Heart left ventricle (tissue), 16 donors: ENCODE measurements around the gene MPST. TPM values are rescaled to one million over a fixed set of nuclear protein-coding genes. Genes with fewer than 3 reads are reported as not detected.

Source experiments
- ATAC-seq, 4 donors: fragments of 200-7000 bp; cut with Tn5 transposase; one replicate each; pipeline ENCODE4 v1.9.1; 2020 to 2022; ENCODE audit warnings: moderate library complexity in 4 of 4, mild to moderate bottlenecking in 3 of 4, moderate number of reproducible peaks in 1 of 4
- DNase-seq, 5 donors: peaks; one replicate each; pipeline ENCODE4 v3.0.0-alpha.2; 2020
- H3K27ac ChIP-seq, 12 donors: fragments of 200-600 bp; sonication (generic) in 4 of 12; one replicate each; pipeline versions ENCODE4 v1.5.0 to v1.8.0; 2016 to 2022; ENCODE audit warnings: mild to moderate bottlenecking in 2 of 12
- H3K27me3 ChIP-seq, 9 donors: fragments of 200-600 bp; sonication (generic) in 2 of 9; one replicate each; pipeline versions ENCODE4 v1.5.1 to v1.8.0; 2016 to 2022; ENCODE audit warnings: mild to moderate bottlenecking in 3 of 9
- H3K36me3 ChIP-seq, 9 donors: fragments of 200-600 bp; sonication (generic) in 2 of 9; one replicate each; pipeline versions ENCODE4 v1.5.0 to v1.8.0; 2018 to 2022; ENCODE audit warnings: mild to moderate bottlenecking in 2 of 9
- H3K4me1 ChIP-seq, 12 donors: fragments of 200-600 bp; sonication (generic) in 4 of 12; one replicate each; pipeline versions ENCODE4 v1.5.0 to v1.8.0; 2016 to 2022; ENCODE audit warnings: mild to moderate bottlenecking in 3 of 12
- H3K4me3 ChIP-seq, 12 donors: fragments of 200-600 bp; sonication (generic) in 4 of 12; one replicate each; pipeline versions ENCODE4 v1.5.0 to v1.8.0; 2017 to 2022; ENCODE audit warnings: mild to moderate bottlenecking in 9 of 12, moderate library complexity in 4 of 12
- H3K9me3 ChIP-seq, 12 donors: fragments of 200-600 bp; sonication (generic) in 4 of 12; one replicate each; pipeline versions ENCODE4 v1.5.0 to v1.8.0; 2016 to 2022; ENCODE audit warnings: mild to moderate bottlenecking in 1 of 12
- POLR2A ChIP-seq, 2 donors: fragments of 450-650 bp; IDR thresholded peaks; one replicate each; pipeline ENCODE4 v1.6.1; 2017; ENCODE audit warnings: antibody characterized with exemption in 2 of 2, mild to moderate bottlenecking in 2 of 2, moderate library complexity in 2 of 2
- WGBS, 4 donors: extraction: QIAGEN DNeasy Blood & Tissue Kit in 2 of 4; methylation state at CpG; one replicate each; pipeline versions ENCODE4 v1.1.5 to v1.1.7; 2013 to 2018; 5-methylcytosine and 5-hydroxymethylcytosine counted together
- intact Hi-C, 10 donors: fragments of 100-400 bp; cut with DNase I; formaldehyde crosslinking; loops; one replicate each; pipeline versions ENCODE4 v1.11.1 to v1.14.2; 2022
- polyA plus RNA-seq, 2 donors: library from polyadenylated mRNA; stranded (reverse); fragments of 200-250 nt; gene quantifications; one replicate each; pipeline ENCODE4 v1.2.3, GENCODE V29; 2013
- total RNA-seq, 9 donors: library from RNA; depleted of rRNA in 2 of 9; stranded (reverse); fragments of >200 nt in 2 of 9; fragmentation: NEBNext Ultra II Directional in 3 of 9; extraction: Animal tissue kit (Norgen Biotek cat#: 25700) in 3 of 9; gene quantifications; one replicate each; pipeline versions ENCODE4 v1.1.0 to v1.2.4, GENCODE V29; 2016 to 2023
- TF ChIP-seq, protein P1 (sequence below), 12 donors: fragments of 200-600 bp; sonication (generic) in 4 of 12; IDR thresholded peaks; one replicate each; pipeline versions ENCODE4 v1.5.0 to v1.8.0; 2018 to 2022; ENCODE audit warnings: antibody characterized with exemption in 12 of 12, mild to moderate bottlenecking in 5 of 12
- donor health status: ischemic (EF 13 %, LVEDD 7.1; RV severe dilation, severe dysfunction).
- donor health status: healthy with polysubstance abuse.
- donor health status: DM: no; HTN: yes; CAD: no.
- donor health status: DM: no; HTN: no; CAD: no.
- donor health status: ischemic (EF 25% LVEDD 6.9; RV normal size, moderate dysfunction).
- donor health status: ischemic (EF 25% LVEDD 5.7; RV mildly dilated, moderate dysfunction).
- donor health status: healthy.
- donor health status: DM: yes; HTN: yes; CAD: no.
- donor health status: ischemic (EF 35%, LVEDD 5.7; RV mildly dilated, moderate dysfunction).
- donor health status: nonischemic (EF 11% LVEDD 7.7; RV severe dilation, severe dysfunction).
- donor health status: DM: yes; HTN: yes; CAD: no.
- donor health status: PGD.
- donor health status: ischemic (EF 29% LVEDD 5.4; RV normal size, mild dysfunction).
- donor health status: nonischemic (EF 23%, LVEDD 6.1; RV moderate dilation, normal function).

The MPST gene
- total and polyA plus RNA-seq, 11 donors: 27.5 to 157 (median 59.9) TPM

DNA sequence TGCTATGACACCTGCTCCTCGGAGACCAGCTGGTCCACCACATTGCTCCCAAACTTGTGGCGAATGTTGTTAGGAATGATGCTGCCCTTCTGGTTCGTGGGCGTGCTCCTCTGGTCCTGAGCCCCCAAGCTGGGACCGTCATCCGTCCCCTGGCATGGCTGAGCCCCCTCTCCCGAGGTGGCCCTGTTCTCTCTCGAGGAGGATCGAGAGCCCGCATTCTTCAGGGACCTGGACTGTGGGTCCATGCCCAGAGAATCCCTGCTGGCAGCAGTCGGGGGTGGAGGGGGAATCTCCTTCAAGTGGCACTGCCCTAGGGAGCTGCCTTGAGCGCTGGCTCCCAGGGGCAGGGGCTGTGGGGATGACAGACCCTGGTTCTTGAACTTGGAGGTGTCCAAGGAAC is 17.7 kb upstream of the MPST start:
- Histone ChIP-seq H3K36me3 (no peaks in the 10 kb centered on the region), H3K4me3 (no peak overlapping the region), H3K27ac (no peak overlapping the region), H3K9me3 (peaks cover 0 to 5% (median 0%) of the 10 kb centered on the region in 12 donors), H3K4me1 (no peaks in the 10 kb centered on the region), H3K27me3 (no peaks in the 10 kb centered on the region)
- ATAC-seq (peak in 1 of 4 donors; percentile 14), DNase-seq (no peak)
- intact Hi-C loops: no loop called here
- WGBS, 4 donors: 86 to 88% (median 87%) methylated on average over 12 of the region's 12 CpGs
- TF ChIP-seq, protein P1, sequence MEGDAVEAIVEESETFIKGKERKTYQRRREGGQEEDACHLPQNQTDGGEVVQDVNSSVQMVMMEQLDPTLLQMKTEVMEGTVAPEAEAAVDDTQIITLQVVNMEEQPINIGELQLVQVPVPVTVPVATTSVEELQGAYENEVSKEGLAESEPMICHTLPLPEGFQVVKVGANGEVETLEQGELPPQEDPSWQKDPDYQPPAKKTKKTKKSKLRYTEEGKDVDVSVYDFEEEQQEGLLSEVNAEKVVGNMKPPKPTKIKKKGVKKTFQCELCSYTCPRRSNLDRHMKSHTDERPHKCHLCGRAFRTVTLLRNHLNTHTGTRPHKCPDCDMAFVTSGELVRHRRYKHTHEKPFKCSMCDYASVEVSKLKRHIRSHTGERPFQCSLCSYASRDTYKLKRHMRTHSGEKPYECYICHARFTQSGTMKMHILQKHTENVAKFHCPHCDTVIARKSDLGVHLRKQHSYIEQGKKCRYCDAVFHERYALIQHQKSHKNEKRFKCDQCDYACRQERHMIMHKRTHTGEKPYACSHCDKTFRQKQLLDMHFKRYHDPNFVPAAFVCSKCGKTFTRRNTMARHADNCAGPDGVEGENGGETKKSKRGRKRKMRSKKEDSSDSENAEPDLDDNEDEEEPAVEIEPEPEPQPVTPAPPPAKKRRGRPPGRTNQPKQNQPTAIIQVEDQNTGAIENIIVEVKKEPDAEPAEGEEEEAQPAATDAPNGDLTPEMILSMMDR (IDR thresholded peaks at IDR 0.05): no peak
- no peak for TF ChIP-seq POLR2A (IDR thresholded peaks at IDR 0.05)

DNA sequence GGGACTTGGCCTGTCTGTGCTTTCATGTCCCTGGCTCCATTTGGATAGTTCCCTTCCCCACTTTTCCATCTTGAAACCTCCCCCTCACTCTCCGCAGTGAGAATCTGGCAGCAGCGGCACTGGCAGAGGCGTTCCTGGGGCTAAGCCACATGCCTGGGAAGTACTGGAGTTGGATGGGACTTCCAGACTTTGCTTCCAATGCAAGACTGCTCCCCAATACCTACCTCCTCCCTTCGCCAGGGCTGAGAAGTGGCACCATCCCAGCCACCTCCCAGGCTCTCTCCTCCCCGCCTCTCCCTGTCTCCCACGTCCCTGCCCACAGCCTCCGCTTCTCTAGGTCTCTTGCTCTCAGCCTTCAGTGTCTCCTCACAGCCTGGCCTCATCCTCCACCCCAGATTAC is 16.9 kb upstream of the MPST start:
- DNase-seq: no peak
- H3K36me3 ChIP-seq: no peaks in the 10 kb centered on the region
- intact Hi-C loops: no loop called here
- no peaks in the 10 kb centered on the region for H3K27me3 ChIP-seq
- WGBS, 4 donors: 86 to 92% (median 87%) methylated on average over 7 of the region's 7 CpGs
- ATAC-seq: no peak
- peaks cover 0 to 5% (median 0%) of the 10 kb centered on the region in 12 donors for H3K9me3 ChIP-seq
- H3K4me3 ChIP-seq: no peak overlapping the region
- H3K4me1 ChIP-seq: peaks cover 0 to 6% (median 0%) of the 10 kb centered on the region in 12 donors
- H3K27ac ChIP-seq: no peak overlapping the region
- TF ChIP-seq, protein P1 (IDR thresholded peaks at IDR 0.05): no peak
- no peak for TF ChIP-seq POLR2A (IDR thresholded peaks at IDR 0.05)

DNA sequence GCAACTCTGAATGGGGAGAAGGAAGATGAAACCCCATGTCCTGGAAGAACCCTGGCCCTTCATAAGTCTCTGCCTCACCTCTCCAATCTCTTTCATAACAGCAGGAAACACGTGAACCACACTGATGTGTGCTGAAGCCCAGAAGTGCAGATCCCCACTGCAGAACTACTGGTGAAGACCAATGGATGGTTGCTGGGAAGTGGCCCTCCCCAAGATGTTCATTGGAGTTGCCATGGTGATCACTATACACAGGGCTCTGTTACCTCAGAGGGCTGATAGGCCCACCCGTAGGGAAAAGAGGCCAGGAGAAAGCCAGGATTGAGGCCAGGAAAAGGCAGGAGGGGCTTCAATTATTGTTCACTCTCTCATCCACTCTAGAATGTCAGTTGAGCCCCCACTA is 11.9 kb upstream of the MPST start:
- H3K9me3 ChIP-seq: peaks cover 0 to 5% (median 0%) of the 10 kb centered on the region in 12 donors
- no peak overlapping the region for H3K27ac ChIP-seq
- intact Hi-C loops: no loop called here
- ATAC-seq (no peak), DNase-seq (no peak)
- TF ChIP-seq POLR2A (IDR thresholded peaks at IDR 0.05): no peak
- TF ChIP-seq, protein P1 (IDR thresholded peaks at IDR 0.05): no peak
- no peaks in the 10 kb centered on the region for H3K36me3 ChIP-seq
- 21 to 33% (median 27%) methylated on average over 2 of the region's 2 CpGs for WGBS, 4 donors
- no peaks in the 10 kb centered on the region for H3K27me3 ChIP-seq
- H3K4me3 ChIP-seq: no peak overlapping the region
- H3K4me1 ChIP-seq: peaks cover 0 to 28% (median 14%) of the 10 kb centered on the region in 12 donors

DNA sequence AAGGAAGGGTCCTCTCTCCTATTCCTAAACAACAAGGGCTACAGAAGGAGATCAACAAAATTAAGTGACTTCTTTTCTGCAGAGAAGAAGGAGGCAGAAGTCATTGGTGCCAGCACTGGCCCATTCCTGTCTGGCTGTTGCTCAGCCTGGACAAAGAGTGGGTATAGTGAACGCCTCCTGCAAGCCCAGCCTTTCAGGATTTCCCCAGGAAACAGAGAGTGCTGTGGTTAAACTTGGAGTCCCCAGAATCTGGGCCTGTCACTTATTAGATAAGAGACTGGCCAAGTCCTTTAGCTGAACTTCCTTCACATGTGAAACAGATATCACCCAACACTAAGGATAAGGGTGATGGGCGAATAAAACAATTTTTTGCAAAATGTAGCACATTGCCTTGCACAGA is 11.2 kb upstream of the MPST start:
- WGBS, 4 donors: 46 to 66% (median 51%) methylated on average over 2 of the region's 2 CpGs
- DNase-seq (no peak), ATAC-seq (peak in 2 of 4 donors; percentile 32 to 53)
- H3K27ac ChIP-seq: peak overlapping the region in 1 of 12 donors; percentile 14
- intact Hi-C loops: no loop called here
- peaks cover 0 to 5% (median 0%) of the 10 kb centered on the region in 12 donors for H3K9me3 ChIP-seq
- TF ChIP-seq POLR2A (IDR thresholded peaks at IDR 0.05): no peak
- TF ChIP-seq, protein P1 (IDR thresholded peaks at IDR 0.05): no peak
- no peak overlapping the region for H3K4me3 ChIP-seq
- H3K27me3 ChIP-seq: no peaks in the 10 kb centered on the region
- H3K4me1 ChIP-seq: peaks cover 0 to 30% (median 16%) of the 10 kb centered on the region in 12 donors
- H3K36me3 ChIP-seq: no peaks in the 10 kb centered on the region
